HK-2 (cell line): ENCODE measurements around the gene PDGFC.
"Not testable (repeated sequence)": the region's sequence is repeated elsewhere in the genome, so short reads cannot be mapped to it uniquely, and the experiment has no call there.

ENCODE experiments used
- DNase-seq: peaks from one replicate; pipeline ENCODE4 v3.0.0-alpha.2; 2018; ENCODE audit not compliant: unreplicated experiment

The PDGFC gene

DNA sequence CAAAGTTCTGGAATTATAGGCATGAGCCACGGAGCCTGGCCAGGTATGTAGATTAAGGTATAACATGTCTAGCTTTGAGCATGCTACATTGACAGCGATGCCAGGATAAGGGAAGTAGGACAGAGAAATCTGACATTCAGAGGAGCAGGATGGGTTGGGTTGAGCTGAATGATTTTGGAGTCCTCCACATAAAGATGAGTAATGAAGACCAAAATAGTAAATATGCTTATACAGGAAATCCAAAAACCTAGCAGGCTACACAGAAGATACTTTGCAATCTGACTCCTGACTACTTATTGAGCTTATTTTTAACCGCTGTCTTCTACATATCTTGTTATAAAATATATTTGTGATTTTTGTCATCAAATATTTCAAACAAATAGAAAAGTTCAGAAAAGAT lies 69.7 kb downstream of the PDGFC start:
- no peak for DNase-seq

DNA sequence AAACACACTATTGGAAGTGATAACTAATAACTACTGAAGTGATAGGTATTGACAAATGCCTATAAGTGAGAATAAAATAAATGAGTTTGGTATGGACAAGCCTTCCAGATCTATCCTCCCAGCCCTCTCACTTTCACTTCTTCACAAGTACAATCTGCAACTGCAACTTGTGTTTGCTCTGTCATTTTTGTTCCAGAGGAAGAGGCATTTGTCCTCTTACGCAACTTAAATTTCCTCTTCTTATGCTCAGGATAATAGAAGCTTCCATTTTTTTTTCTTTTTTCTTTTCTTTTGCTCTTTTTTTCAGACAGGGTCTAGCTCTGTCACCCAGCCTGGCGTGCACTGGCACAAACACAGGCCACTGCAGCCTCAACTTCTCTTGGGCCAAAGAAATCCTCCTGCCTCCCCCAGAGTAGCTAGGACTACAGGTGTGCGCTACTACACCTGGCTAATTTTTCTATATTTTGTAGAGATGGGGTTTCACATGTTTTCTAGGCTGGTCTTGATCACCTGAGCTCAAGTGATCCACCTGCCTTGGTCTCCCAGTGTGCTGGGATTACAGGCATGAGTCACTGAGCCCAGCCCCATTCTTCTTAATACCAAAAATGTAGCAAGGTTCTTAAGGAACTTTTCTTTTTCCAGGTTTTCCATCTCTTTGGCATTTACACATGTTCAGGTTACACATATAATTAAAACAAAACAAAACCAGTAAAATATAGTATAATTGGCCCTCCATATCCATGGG lies 73.1 kb downstream of the PDGFC start:
- DNase-seq = no peak

DNA sequence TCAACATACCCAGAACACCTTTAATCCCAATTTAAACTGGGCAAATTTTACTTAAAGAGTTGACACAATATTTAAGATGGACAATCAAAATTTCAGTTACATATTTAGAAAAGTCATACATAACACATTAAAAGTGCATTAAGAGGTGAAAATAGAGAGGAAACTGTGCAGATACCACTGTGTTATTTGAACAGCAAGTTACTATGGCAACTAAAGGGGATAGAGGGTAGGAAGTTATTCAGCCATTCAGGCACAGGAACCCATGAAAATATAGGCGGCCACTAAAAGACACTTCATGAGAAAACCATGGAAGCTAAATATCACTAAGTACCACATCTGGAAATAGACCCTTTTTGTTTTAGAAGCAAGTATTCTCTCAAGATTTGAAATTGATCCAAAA lies 75.1 kb downstream of the PDGFC start:
- no peak for DNase-seq

DNA sequence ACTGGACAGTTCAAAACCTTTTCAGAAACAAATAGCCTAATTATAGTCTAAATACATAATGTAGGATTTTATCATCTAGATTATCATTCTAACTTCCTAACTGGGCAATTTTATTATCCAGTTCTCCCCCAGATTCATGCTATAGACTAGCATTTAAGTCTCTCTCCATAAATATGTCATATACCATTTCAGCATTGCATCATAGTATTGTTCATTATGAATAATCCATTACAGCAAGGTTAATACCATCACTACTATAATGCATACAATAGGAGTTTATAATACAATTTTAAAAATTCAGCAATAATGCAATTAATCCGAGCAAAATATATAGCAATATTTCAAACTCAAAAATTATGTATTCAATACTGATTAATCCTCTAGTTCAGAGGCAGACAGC lies 77.4 kb downstream of the PDGFC start:
- DNase-seq = no peak

DNA sequence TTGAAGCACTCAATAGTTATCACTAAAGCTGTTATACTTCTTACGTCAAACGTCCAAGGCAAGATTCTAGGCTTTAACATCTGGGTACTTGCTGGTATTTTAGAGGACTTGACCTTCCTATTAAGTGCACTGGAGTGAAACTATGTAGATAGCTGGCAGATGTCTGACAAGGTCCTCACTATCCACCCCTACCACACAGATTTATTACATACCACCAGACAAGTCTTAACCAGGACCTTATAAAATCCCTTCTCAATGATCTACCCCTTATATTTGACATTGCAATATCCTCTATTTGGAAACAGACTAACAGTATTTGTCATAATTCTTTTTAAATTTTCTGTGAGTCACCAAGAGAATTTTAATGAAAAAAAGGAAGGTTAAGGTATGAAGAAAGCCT lies 78.8 kb downstream of the PDGFC start:
- DNase-seq = no peak

DNA sequence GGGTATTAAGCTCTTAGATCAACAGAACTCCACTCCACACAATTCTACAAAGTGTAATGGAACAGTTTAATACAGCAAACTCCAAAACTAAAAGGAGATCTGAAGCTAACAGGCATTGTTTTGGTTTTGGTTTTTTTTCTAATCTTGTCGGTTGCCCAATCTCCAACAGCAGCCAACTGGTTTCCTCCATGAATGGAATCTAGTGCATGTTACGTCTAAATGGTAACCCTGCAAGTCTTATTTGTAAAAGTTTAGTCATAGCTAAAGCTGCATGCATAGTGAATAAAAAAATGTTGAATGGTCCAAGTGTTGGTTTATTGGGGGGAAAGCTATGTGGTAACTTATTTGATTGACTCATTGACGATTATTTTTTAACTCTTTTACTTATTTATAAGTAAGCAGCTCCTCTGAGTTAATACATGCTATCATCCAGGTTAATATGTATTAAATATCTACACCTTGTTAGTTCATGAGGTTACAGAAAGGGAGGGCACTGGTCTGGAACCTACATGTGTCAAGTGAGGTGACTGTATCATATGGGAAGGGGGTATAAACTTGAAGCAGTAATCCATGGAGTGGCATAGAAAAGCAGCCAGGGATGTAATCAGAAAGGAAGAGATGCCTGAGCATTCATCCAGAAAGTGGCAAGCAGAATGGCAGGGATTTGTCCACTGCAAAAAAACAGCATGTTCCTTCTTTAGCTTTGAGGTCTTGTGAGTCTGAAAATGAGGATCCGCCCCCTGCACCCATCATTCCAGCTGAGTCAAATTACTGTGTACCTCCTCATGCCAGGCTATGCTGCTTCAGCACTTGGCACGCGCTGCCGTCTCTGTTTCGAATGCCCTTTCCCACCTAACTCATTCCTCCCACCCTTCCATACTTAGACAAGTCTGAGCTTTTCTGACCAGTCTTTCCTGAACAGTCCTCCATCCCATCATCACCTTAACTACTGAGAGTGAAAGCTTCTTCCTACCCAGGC lies 81.7 kb downstream of the PDGFC start:
- DNase-seq = peak; percentile 84

DNA sequence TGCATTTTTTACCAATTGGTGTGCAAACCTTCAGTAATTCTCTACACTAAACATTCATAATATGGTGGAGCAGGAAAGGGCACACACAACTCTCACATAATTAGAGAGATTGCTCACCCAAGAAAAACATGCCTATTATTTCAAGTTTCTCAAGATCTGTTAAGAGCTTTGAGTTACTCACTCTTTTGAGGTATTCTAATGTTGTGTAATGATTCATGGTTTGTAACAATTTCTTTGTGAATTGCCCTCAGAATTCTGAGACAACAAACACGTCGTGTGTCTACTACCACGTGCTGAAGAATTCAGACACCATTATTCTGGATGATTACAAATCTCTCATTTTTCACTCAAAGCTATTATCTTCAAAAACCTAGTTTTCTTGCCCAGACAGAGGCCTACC lies 82.8 kb downstream of the PDGFC start:
- no peak for DNase-seq

DNA sequence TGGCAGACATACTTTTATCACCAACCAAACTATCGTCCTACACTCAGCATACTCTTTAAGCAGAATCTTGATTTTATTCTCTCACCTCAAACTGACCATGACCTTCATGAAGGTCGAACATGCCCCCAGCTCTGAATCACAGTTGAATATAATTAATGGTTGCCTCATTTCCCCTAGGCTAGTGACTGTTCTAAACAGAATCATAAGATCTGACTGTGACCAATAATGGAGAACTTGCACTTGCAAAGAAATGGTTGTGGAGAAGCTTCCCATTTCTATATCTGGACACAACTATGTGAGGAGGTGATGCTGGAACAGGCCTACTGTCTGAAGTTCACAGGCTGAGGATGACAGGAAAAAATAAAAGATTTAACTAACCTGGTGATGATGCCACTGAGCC lies 85.1 kb downstream of the PDGFC start:
- DNase-seq = no peak

DNA sequence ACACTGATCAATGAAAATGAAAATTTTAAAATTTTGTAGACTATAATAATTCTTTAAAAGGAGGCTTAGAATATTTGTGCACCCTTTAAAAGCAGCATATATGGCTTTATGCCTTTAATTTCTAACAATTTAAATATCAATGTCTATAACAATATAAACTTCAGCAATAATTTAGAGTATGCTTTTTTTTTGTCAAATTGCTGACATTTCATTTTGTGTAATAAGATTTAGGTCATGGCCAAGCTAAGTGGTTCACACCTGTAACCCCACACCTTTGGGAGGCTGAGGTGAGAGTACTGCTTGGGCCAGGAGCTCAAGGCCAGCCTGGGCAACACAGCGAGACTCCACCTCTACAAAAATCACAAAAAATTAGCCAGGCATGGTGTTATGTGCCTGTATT lies 86.2 kb downstream of the PDGFC start:
- no peak for DNase-seq

DNA sequence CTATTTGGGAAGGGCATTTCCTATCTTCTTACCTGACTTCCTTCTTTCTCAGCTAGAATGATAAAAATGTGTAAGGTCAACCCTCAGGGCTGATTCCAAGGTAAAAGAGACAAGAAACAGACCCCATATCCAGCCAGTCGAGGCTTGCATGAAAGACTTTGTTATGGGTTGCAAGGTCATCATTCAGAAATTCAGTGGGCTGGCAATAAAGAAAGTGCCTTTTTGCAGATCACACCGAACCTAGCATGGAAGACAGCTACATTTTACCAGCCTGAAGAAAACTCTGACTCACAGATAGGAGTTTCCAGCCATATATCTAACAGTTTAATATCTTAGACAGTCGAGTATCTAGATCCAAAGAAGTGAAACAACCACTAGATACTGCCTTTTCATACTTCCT lies 87.4 kb downstream of the PDGFC start:
- no peak for DNase-seq

DNA sequence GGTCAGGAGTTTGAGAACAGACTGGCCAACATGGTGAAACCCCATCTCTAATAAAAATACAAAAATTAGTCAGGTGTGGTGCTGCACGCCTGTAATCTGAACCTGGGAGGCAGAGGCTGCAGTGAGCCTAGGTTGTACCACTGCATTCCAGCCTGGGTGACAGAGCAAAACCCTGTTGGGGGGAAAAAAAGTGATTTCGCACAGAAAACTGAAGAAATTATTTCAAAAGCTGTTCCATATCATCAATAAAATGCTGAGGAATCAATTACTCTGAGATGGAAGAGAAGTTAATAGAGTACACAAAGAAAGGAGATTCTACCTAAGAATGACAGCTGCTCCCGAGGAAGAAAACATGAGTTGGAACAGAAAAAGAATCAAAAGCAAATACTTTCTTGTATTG lies 95.9 kb downstream of the PDGFC start:
- DNase-seq = no peak

DNA sequence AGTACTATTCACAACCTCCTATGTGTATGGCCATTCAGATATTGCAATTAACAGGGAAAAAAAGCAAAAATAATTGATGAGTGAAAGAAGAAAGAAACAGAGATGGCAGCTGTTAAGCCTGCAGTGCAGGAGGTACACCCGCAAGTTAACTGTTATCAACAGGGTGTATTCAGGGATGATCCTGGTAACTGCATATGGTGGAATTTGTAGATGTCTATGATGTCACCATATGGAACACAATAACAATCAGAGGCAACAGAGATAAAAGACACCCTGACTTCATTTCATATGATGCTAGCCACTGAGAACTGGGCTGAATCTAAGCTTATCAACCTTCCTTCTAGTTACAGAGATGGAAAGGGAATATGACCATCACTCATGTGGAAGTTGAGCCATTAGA lies 96.5 kb downstream of the PDGFC start:
- DNase-seq = no peak

DNA sequence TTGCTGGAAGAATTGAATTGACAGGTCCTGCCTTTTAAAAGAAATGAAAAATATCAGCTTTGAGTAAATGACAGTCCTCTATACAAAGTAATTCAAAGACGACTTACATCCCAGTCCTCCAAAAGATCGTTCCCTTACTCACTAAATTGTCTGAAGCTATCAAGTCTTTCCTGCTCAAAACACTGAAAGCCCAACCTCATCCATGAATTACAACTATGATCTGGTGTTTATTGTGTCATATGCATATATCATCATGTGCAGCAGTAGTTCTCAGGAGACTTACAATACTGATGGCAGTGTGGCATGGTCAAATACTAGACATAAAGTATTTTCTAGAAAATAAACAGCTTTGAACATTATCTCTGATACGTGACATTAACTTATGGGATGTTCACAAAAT lies 97.8 kb downstream of the PDGFC start:
- no peak for DNase-seq

DNA sequence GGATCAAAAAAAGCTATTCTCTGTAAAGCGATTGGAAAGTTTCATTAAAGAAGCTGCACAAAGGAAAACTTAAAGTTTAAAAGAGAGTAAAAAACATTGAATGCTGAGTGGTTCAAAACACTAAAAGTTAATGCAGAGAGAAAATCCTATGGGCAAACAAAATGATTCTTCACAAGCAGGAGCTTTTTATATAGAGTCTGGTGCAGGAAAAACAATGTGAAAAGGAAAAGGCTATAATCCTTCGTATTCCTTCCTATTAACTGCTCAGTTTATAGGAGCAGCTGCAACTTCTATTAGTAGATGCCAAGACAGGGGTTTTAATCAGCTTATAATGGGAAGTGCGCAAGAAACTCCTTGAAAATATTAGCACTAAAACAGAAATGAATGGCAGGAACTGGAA lies 100.7 kb downstream of the PDGFC start:
- no peak for DNase-seq

DNA sequence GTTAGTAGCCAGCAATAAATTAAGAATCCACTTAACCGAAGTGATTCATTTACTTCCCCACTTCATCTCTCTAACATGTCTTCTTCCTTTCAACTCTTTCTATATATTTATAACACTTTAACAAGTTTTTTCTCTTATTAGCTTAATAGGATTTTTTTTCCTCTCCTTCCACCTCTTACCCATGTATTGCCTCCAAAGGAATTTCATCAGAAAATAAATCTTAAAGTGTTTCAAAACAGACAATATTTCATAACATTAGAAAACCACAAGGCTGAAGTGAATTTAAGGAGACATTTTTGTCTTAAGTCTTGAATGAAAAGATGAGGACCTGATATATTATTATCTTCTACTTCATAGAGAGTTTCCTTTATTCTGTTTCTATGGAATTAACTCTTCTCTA lies 101.5 kb downstream of the PDGFC start:
- no peak for DNase-seq

DNA sequence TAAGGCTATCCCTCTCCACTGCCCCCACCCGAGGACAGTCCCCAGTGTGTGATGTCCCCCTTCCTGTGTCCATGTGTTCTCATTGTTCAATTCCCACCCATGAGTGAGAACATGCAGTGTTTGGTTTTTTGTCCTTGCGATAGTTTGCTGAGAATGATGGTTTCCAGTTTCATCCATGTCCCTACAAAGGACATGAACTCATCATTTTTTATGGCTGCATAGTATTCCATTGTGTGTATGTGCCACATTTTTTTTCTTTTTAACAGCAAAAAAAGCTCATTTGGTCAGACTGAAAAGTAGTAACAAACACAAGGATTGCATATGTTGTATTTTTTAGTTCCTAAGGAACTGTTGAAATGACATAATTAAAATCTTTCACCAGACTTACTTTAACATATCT lies 105.5 kb downstream of the PDGFC start:
- not testable (repeated sequence) for DNase-seq

DNA sequence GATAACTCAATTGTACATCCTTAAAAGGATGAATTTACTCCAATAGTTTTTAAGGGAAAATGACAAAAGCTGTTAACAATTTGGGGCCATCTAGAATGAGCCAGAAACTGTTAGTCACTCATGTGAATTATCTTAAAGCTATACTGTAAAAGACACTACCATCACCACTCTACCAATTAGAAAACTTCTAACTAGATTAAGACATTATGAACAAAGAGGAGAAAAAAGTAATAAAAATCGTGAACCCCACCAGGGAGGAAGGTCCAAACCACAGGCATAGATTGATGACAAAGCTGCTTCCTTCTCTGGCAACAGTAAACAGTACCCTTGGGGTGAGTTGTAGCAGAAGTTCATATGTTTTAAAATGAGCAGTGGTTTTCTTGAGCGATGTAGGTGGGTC lies 106.1 kb downstream of the PDGFC start:
- DNase-seq = no peak

DNA sequence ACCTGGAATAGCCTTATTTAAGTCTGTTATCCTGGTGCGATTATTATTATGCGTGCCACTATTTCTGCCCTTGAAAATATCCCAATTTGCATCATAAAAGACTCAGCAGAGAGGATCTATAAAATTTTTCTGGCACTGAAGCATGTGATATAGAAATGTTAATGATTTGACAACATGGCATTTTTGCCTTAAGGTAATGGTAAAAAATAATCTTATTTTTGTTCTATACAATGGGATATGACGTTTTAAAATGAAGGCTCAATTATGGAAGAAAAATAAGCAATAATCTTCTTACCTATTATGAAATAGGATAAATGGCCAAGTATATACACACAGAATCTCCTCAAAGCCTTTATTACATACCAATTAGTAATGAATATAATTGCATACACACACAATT lies 113.5 kb downstream of the PDGFC start:
- DNase-seq = no peak

DNA sequence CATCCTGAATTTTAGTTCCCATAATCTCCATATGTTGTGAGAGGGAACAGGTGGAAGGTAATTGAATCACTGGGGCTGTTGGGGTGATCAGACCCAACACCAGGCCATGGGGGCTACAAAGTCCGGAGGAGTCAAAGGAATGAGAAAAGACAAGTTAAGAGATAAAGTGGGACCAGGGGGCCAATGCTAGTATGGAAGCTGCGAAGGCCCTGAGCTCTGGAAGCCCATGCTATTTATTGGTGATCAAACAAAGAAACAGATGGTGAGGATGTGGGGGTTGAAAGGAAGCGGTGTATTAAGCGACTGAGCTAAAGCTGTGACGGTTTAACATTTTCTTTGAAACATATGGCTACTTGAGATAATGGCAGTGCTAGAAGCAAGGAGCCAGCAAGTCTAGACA lies 132.8 kb downstream of the PDGFC start:
- no peak for DNase-seq

DNA sequence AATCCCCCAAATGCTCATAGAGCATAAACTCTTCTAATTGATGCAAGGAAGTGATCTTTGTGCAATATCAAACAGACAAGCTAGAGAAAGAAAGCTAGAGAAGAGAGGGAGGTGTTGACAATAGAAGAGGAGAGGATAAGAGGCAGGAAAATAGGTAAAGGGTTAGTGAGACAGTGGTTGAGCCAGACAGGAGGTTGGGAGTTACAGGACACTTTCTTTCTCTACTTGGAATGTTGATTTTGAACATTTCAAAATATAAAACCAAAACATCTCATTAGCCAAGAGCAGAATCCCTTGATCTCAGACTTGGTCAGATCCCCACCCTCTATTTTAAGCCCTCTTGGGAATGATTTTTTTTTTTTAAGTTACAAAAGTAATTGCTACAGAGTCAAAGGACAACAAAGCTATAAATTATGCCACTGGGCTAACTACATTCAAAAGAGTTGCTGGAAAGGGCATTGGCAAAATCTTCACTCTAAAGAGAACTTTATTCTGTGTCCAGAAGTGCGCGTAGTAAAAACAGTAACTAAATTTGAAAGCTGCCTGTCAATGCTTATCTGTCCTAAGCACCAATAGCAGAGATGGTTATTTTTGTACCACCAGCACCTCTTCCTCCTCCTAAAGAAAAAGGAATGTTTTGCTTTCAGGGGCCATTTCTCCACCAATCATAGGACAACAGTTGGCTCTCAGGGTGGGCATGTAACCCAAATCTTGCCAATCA lies 133.8 kb downstream of the PDGFC start:
- DNase-seq = no peak

DNA sequence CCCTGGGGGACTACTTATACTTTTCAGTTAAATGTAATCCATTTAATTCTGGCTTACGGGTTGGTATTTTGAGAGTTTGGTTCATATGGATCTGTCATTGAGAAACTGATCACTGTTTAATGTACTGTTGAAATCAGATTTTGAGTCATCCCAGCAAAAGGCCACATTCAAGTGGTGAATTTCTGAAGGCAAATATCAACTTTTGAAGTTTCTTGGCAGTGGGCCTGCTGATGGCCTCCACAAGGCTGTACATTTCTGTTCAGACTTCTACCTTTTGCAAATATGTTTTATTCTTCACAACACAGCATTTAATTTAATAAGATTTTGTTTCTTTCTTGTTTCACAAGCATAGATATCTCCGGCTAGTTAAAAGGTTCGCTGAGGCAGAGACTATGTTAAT lies 138.7 kb downstream of the PDGFC start:
- no peak for DNase-seq

DNA sequence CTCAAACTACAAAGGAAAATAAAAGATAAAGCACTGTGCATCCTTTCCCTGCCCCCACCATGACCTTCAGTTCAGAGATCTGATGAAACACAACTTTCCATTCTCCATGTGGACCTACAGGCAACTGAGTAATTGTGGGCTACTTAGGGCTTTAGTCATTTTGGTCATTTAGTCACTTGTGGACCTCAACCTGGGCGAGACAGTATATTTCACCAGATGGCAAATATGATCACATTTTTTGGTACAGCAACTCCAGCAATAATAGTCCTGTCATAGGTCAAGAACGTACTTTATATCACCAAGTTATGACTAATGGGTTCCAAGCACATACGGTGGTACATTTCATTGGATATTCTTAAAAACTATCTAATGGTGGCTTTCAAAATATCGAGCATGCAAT lies 141.2 kb downstream of the PDGFC start:
- no peak for DNase-seq
